ENCODE data around the gene AIG1.
"Not testable (repeated sequence)": the region's sequence is repeated elsewhere in the genome, so short reads cannot be mapped to it uniquely, and the experiment has no call there.

Gene AIG1

GRCh38 chr6:143238306-143238705, 177.6 kb downstream of the AIG1 start:
- Histone ChIP-seq H3K27me3 (ENCODE audit: control insufficient read depth, insufficient read depth, low read length) (no peaks in the 10 kb centered on the region), H3K79me2 (no peaks in the 10 kb centered on the region), H3K27ac (no peak overlapping the region), H3K36me3 (ENCODE audit: control insufficient read depth, insufficient read depth, low read length) (no peaks in the 10 kb centered on the region), H3K4me3 (ENCODE audit: low read depth, low read length) (no peak overlapping the region), H2AFZ (no peak overlapping the region), H3K9ac (no peak overlapping the region), H3K9me3 (ENCODE audit: control insufficient read depth, low read length) (no peaks in the 10 kb centered on the region), H3K4me1 (peaks cover 5% of the 10 kb centered on the region), H3K4me2 (ENCODE audit: low read length) (no peak overlapping the region)
- TF ChIP-seq CTCF (IDR thresholded peaks at IDR 0.05) = no peak

- peak overlapping the region; percentile 13 for H3K27ac ChIP-seq
- H3K27me3 ChIP-seq (ENCODE audit: control insufficient read depth, insufficient read depth, low read length) = no peaks in the 10 kb centered on the region
- no peak overlapping the region for H2AFZ ChIP-seq
- H3K9ac ChIP-seq = no peak overlapping the region
- H3K4me2 ChIP-seq (ENCODE audit: low read length) = no peak overlapping the region
- H3K79me2 ChIP-seq = no peaks in the 10 kb centered on the region
- no peaks in the 10 kb centered on the region for H3K36me3 ChIP-seq (ENCODE audit: control insufficient read depth, insufficient read depth, low read length)
- no peak overlapping the region for H3K4me3 ChIP-seq (ENCODE audit: low read depth, low read length)
- H3K9me3 ChIP-seq (ENCODE audit: control insufficient read depth, low read length) = no peaks in the 10 kb centered on the region
- TF ChIP-seq CTCF (IDR thresholded peaks at IDR 0.05) = no peak
- H3K4me1 ChIP-seq = peaks cover 7% of the 10 kb centered on the region
Observed at GRCh38 chr6:143241111-143241510, 180.4 kb downstream of the AIG1 start.

- Histone ChIP-seq H3K27me3 (ENCODE audit: control insufficient read depth, insufficient read depth, low read length) (no peaks in the 10 kb centered on the region), H3K9ac (no peak overlapping the region), H2AFZ (no peak overlapping the region), H3K9me3 (ENCODE audit: control insufficient read depth, low read length) (no peaks in the 10 kb centered on the region), H3K79me2 (no peaks in the 10 kb centered on the region), H3K4me1 (peaks cover 7% of the 10 kb centered on the region), H3K27ac (no peak overlapping the region), H3K4me2 (ENCODE audit: low read length) (no peak overlapping the region), H3K4me3 (ENCODE audit: low read depth, low read length) (no peak overlapping the region), H3K36me3 (ENCODE audit: control insufficient read depth, insufficient read depth, low read length) (no peaks in the 10 kb centered on the region)
- TF ChIP-seq CTCF (IDR thresholded peaks at IDR 0.05) = no peak
Observed at GRCh38 chr6:143241911-143242310, 181.2 kb downstream of the AIG1 start.

GRCh38 chr6:143243786-143244185, 183.1 kb downstream of the AIG1 start:
- no peak overlapping the region for H3K4me2 ChIP-seq (ENCODE audit: low read length)
- no peak overlapping the region for H3K4me3 ChIP-seq (ENCODE audit: low read depth, low read length)
- H3K4me1 ChIP-seq = peaks cover 7% of the 10 kb centered on the region
- no peaks in the 10 kb centered on the region for H3K9me3 ChIP-seq (ENCODE audit: control insufficient read depth, low read length)
- H3K79me2 ChIP-seq = no peaks in the 10 kb centered on the region
- no peak for TF ChIP-seq CTCF (IDR thresholded peaks at IDR 0.05)
- H3K9ac ChIP-seq = no peak overlapping the region
- no peaks in the 10 kb centered on the region for H3K36me3 ChIP-seq (ENCODE audit: control insufficient read depth, insufficient read depth, low read length)
- H3K27ac ChIP-seq = no peak overlapping the region
- H3K27me3 ChIP-seq (ENCODE audit: control insufficient read depth, insufficient read depth, low read length) = no peaks in the 10 kb centered on the region
- H2AFZ ChIP-seq = no peak overlapping the region

- H3K27ac ChIP-seq = no peak overlapping the region
- H2AFZ ChIP-seq = no peak overlapping the region
- no peak overlapping the region for H3K9ac ChIP-seq
Observed at GRCh38 chr6:143245656-143246055, 185.0 kb downstream of the AIG1 start.

GRCh38 chr6:143246166-143246775, 185.6 kb downstream of the AIG1 start:
- not testable (repeated sequence) for H3K9ac ChIP-seq; H3K36me3 ChIP-seq (ENCODE audit: control insufficient read depth, insufficient read depth, low read length); H3K27ac ChIP-seq; H3K4me2 ChIP-seq (ENCODE audit: low read length); H2AFZ ChIP-seq; H3K4me3 ChIP-seq (ENCODE audit: low read depth, low read length); H3K79me2 ChIP-seq; H3K27me3 ChIP-seq (ENCODE audit: control insufficient read depth, insufficient read depth, low read length); H3K4me1 ChIP-seq; H3K9me3 ChIP-seq (ENCODE audit: control insufficient read depth, low read length)

More at GRCh38 chr6:143245656-143246055, 185.0 kb downstream of the AIG1 start:
- H3K4me3 ChIP-seq (ENCODE audit: low read depth, low read length) = no peak overlapping the region
- H3K4me2 ChIP-seq (ENCODE audit: low read length) = no peak overlapping the region
- no peaks in the 10 kb centered on the region for H3K9me3 ChIP-seq (ENCODE audit: control insufficient read depth, low read length)
- peaks cover 7% of the 10 kb centered on the region for H3K4me1 ChIP-seq
- no peaks in the 10 kb centered on the region for H3K79me2 ChIP-seq
- H3K27me3 ChIP-seq (ENCODE audit: control insufficient read depth, insufficient read depth, low read length) = no peaks in the 10 kb centered on the region
- H3K36me3 ChIP-seq (ENCODE audit: control insufficient read depth, insufficient read depth, low read length) = no peaks in the 10 kb centered on the region
- TF ChIP-seq CTCF (IDR thresholded peaks at IDR 0.05) = no peak

Measured in parathyroid adenoma (tissue), 2 donors.